Measurements from ENCODE around the gene GFPT2. TPM values are rescaled to one million over a fixed set of nuclear protein-coding genes. Genes with fewer than 3 reads are reported as not detected.

GFPT2 gene
- total RNA-seq, 1 experiment from 2014 or later, result 0.82 TPM

DNA sequence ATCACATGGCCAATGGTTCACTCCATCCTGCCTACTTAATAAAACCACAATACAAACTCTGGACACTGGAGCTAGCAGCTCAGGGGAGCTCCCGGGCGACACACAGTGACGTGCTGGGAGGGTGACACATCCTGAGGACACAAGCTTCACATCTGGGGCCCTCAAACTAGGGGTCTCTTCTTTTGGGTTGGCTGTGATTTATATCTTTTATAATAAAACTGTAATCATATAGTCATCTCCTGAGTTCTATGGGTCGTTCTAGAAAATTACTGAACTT lies 49.2 kb downstream of the GFPT2 start:
- TF ChIP-seq, protein P1, sequence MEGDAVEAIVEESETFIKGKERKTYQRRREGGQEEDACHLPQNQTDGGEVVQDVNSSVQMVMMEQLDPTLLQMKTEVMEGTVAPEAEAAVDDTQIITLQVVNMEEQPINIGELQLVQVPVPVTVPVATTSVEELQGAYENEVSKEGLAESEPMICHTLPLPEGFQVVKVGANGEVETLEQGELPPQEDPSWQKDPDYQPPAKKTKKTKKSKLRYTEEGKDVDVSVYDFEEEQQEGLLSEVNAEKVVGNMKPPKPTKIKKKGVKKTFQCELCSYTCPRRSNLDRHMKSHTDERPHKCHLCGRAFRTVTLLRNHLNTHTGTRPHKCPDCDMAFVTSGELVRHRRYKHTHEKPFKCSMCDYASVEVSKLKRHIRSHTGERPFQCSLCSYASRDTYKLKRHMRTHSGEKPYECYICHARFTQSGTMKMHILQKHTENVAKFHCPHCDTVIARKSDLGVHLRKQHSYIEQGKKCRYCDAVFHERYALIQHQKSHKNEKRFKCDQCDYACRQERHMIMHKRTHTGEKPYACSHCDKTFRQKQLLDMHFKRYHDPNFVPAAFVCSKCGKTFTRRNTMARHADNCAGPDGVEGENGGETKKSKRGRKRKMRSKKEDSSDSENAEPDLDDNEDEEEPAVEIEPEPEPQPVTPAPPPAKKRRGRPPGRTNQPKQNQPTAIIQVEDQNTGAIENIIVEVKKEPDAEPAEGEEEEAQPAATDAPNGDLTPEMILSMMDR (conservative IDR thresholded peaks at IDR 0.05; ENCODE audit: low read depth, low read length), result no peak
- TF ChIP-seq EZH2 (IDR thresholded peaks at IDR 0.05; ENCODE audit: borderline replicate concordance, low read depth, low read length, poor library complexity, severe bottlenecking), result no peak
- ChIA-PET CTCF (interaction anchor here (0.7 kb wide), 1 partner anchor 12 kb away, joined by 3 read pairs; no protein-coding TSS in a partner anchor), POLR2A (ENCODE audit: low non-redundant PET) (no interaction called here)
- no peak for DNase-seq (ENCODE audit: low spot score)
- intact Hi-C loops (cut with micrococcal nuclease; ENCODE audit: unreplicated experiment), result no loop called here
- no peaks in the 10 kb centered on the region for H3K36me3 ChIP-seq (ENCODE audit: insufficient read depth, low read length, poor library complexity, severe bottlenecking)
- H3K27ac ChIP-seq (ENCODE audit: low read depth, low read length, poor library complexity, severe bottlenecking), result no peak overlapping the region
- no peaks in the 10 kb centered on the region for H3K9me3 ChIP-seq (ENCODE audit: low read depth, low read length, poor library complexity, severe bottlenecking)
- no peaks in the 10 kb centered on the region for H3K27me3 ChIP-seq (replicated peaks; ENCODE audit: insufficient read depth, low read depth, low read length, poor library complexity)
- H3K4me3 ChIP-seq (ENCODE audit: low read depth, low read length, poor library complexity, severe bottlenecking), result no peak overlapping the region
- no peaks in the 10 kb centered on the region for H3K4me1 ChIP-seq (ENCODE audit: insufficient read depth, low read length, poor library complexity, severe bottlenecking)
- BruUV-seq (replicated peaks), result no TSS peak

DNA sequence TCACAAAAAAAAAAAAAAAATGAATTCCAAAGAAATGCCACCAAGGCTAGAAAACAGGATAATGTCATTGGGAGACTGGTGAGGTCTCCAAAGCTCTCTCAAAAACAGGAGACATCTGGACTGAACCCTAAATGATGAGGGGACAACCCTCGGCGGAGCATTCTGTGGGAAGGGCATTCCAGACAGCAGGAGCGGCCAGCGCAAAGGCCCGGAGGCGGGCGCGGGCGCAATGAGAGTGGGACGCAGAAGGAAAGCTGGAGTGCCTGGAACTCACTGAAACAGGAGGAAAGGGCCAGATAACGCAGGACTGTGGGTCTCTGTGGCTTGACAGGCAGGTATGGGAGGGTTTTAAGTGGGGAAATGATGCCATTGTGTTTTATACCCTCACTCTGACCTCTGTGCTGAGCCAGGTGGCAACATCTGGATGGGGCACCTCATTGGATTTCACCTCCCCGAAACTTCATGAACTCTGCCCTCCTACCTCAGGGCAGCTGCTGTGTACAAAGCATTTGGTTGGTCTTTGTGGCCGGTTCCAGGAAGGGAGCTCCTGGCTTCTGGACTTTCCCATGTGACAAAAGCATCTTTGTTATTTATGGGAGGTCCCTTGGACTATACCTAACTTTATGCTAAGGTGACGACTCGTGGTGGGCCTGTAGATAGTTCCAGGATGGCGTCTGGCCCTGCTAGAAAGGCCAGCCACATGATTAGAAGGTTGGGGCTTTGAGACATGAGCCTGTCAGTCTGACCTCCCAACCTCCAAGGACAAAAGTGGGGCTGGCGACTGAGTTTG lies 49.7 kb downstream of the GFPT2 start:
- no peaks in the 10 kb centered on the region for H3K4me1 ChIP-seq (ENCODE audit: insufficient read depth, low read length, poor library complexity, severe bottlenecking)
- DNase-seq (ENCODE audit: low spot score), result no peak
- ChIA-PET POLR2A (ENCODE audit: low non-redundant PET) (no interaction called here), CTCF (no interaction called here)
- no peaks in the 10 kb centered on the region for H3K27me3 ChIP-seq (replicated peaks; ENCODE audit: insufficient read depth, low read depth, low read length, poor library complexity)
- no peaks in the 10 kb centered on the region for H3K9me3 ChIP-seq (ENCODE audit: low read depth, low read length, poor library complexity, severe bottlenecking)
- TF ChIP-seq, protein P1 (conservative IDR thresholded peaks at IDR 0.05; ENCODE audit: low read depth, low read length), result no peak
- no peak for TF ChIP-seq EZH2 (IDR thresholded peaks at IDR 0.05; ENCODE audit: borderline replicate concordance, low read depth, low read length, poor library complexity, severe bottlenecking)
- no peak overlapping the region for H3K27ac ChIP-seq (ENCODE audit: low read depth, low read length, poor library complexity, severe bottlenecking)
- intact Hi-C loops (cut with micrococcal nuclease; ENCODE audit: unreplicated experiment), result no loop called here
- no peak overlapping the region for H3K4me3 ChIP-seq (ENCODE audit: low read depth, low read length, poor library complexity, severe bottlenecking)
- no TSS peak for BruUV-seq (replicated peaks)
- H3K36me3 ChIP-seq (ENCODE audit: insufficient read depth, low read length, poor library complexity, severe bottlenecking), result no peaks in the 10 kb centered on the region

GRCh38 chr5:180302256-180302655 lies 50.9 kb downstream of the GFPT2 start:
- intact Hi-C loops (cut with micrococcal nuclease; ENCODE audit: unreplicated experiment), result no loop called here
- ChIA-PET POLR2A (ENCODE audit: low non-redundant PET) (no interaction called here), CTCF (no interaction called here)
- Histone ChIP-seq H3K27ac (ENCODE audit: low read depth, low read length, poor library complexity, severe bottlenecking) (no peak overlapping the region), H3K27me3 (replicated peaks; ENCODE audit: insufficient read depth, low read depth, low read length, poor library complexity) (no peaks in the 10 kb centered on the region), H3K4me1 (ENCODE audit: insufficient read depth, low read length, poor library complexity, severe bottlenecking) (no peaks in the 10 kb centered on the region), H3K4me3 (ENCODE audit: low read depth, low read length, poor library complexity, severe bottlenecking) (no peak overlapping the region), H3K36me3 (ENCODE audit: insufficient read depth, low read length, poor library complexity, severe bottlenecking) (no peaks in the 10 kb centered on the region), H3K9me3 (ENCODE audit: low read depth, low read length, poor library complexity, severe bottlenecking) (no peaks in the 10 kb centered on the region)
- DNase-seq (ENCODE audit: low spot score), result no peak
- TF ChIP-seq, protein P1 (conservative IDR thresholded peaks at IDR 0.05; ENCODE audit: low read depth, low read length), result no peak
- no peak for TF ChIP-seq EZH2 (IDR thresholded peaks at IDR 0.05; ENCODE audit: borderline replicate concordance, low read depth, low read length, poor library complexity, severe bottlenecking)
- no TSS peak for BruUV-seq (replicated peaks)

Data from A673 (cell line).